ENCODE data around the gene PSMD13.

PSMD13 gene

GRCh38 chr11:280706-281485, 44.1 kb downstream of the PSMD13 start:
- Histone ChIP-seq H2AFZ (ENCODE audit: low read length) (no peak overlapping the region), H3K36me3 (ENCODE audit: insufficient read depth, low read length) (no peaks in the 10 kb centered on the region), H3K27me3 (ENCODE audit: insufficient read depth, low read length) (peaks cover 5% of the 10 kb centered on the region; the same call in 1 of the 2 replicates), H3K9me2 (ENCODE audit: low read depth, low read length) (no peaks in the 10 kb centered on the region), H3K9ac (ENCODE audit: low read length) (no peak overlapping the region), H3K79me2 (ENCODE audit: insufficient read depth, low read length) (no peaks in the 10 kb centered on the region), H3K27ac (ENCODE audit: low read depth, low read length, poor library complexity, severe bottlenecking) (no peak overlapping the region), H4K20me1 (ENCODE audit: insufficient read depth, low read length) (no peaks in the 10 kb centered on the region), H3K4me1 (ENCODE audit: insufficient read depth, low read length, severe bottlenecking) (peaks cover 4% of the 10 kb centered on the region), H3K4me2 (ENCODE audit: low read length) (no peak overlapping the region), H3K4me3 (ENCODE audit: low read depth, low read length, poor library complexity, severe bottlenecking) (no peak overlapping the region), H3F3A (ENCODE audit: insufficient read depth, low read length) (no peaks in the 10 kb centered on the region), H3K9me3 (ENCODE audit: low read length) (peaks cover 6% of the 10 kb centered on the region; the same call in 1 of the 2 replicates)
- TF ChIP-seq EZH2 (IDR thresholded peaks at IDR 0.05; ENCODE audit: borderline replicate concordance, low read length) = no peak
- TF ChIP-seq CTCF (IDR thresholded peaks at IDR 0.05; ENCODE audit: low read length) = no peak

GRCh38 chr11:281486-282161, 44.8 kb downstream of the PSMD13 start:
- Histone ChIP-seq H3K9ac (ENCODE audit: low read length) (no peak overlapping the region), H3K27ac (ENCODE audit: low read depth, low read length, poor library complexity, severe bottlenecking) (no peak overlapping the region), H3K27me3 (ENCODE audit: insufficient read depth, low read length) (peaks cover 7% of the 10 kb centered on the region; the same call in 1 of the 2 replicates), H3K4me2 (ENCODE audit: low read length) (no peak overlapping the region), H3K4me1 (ENCODE audit: insufficient read depth, low read length, severe bottlenecking) (peaks cover 4% of the 10 kb centered on the region), H3K79me2 (ENCODE audit: insufficient read depth, low read length) (no peaks in the 10 kb centered on the region), H3K9me3 (ENCODE audit: low read length) (peaks cover under 1% of the 10 kb centered on the region; the same call in 1 of the 2 replicates), H3K4me3 (ENCODE audit: low read depth, low read length, poor library complexity, severe bottlenecking) (no peak overlapping the region), H4K20me1 (ENCODE audit: insufficient read depth, low read length) (no peaks in the 10 kb centered on the region), H3F3A (ENCODE audit: insufficient read depth, low read length) (no peaks in the 10 kb centered on the region), H2AFZ (ENCODE audit: low read length) (no peak overlapping the region), H3K9me2 (ENCODE audit: low read depth, low read length) (no peaks in the 10 kb centered on the region), H3K36me3 (ENCODE audit: insufficient read depth, low read length) (no peaks in the 10 kb centered on the region)
- no peak for TF ChIP-seq CTCF (IDR thresholded peaks at IDR 0.05; ENCODE audit: low read length)
- TF ChIP-seq EZH2 (IDR thresholded peaks at IDR 0.05; ENCODE audit: borderline replicate concordance, low read length) = no peak

GRCh38 chr11:282171-282570, 45.4 kb downstream of the PSMD13 start:
- no peak overlapping the region for H2AFZ ChIP-seq (ENCODE audit: low read length)
- H3K27ac ChIP-seq (ENCODE audit: low read depth, low read length, poor library complexity, severe bottlenecking) = no peak overlapping the region
- peaks cover 7% of the 10 kb centered on the region; the same call in 1 of the 2 replicates for H3K27me3 ChIP-seq (ENCODE audit: insufficient read depth, low read length)
- no peaks in the 10 kb centered on the region for H3K9me3 ChIP-seq (ENCODE audit: low read length)
- H3K4me2 ChIP-seq (ENCODE audit: low read length) = no peak overlapping the region
- H3K9ac ChIP-seq (ENCODE audit: low read length) = no peak overlapping the region
- TF ChIP-seq CTCF (IDR thresholded peaks at IDR 0.05; ENCODE audit: low read length) (no peak), EZH2 (IDR thresholded peaks at IDR 0.05; ENCODE audit: borderline replicate concordance, low read length) (no peak)
- no peaks in the 10 kb centered on the region for H3K79me2 ChIP-seq (ENCODE audit: insufficient read depth, low read length)
- H3K4me3 ChIP-seq (ENCODE audit: low read depth, low read length, poor library complexity, severe bottlenecking) = no peak overlapping the region
- no peaks in the 10 kb centered on the region for H3F3A ChIP-seq (ENCODE audit: insufficient read depth, low read length)
- H3K4me1 ChIP-seq (ENCODE audit: insufficient read depth, low read length, severe bottlenecking) = peaks cover 8% of the 10 kb centered on the region
- H4K20me1 ChIP-seq (ENCODE audit: insufficient read depth, low read length) = no peaks in the 10 kb centered on the region
- no peaks in the 10 kb centered on the region for H3K9me2 ChIP-seq (ENCODE audit: low read depth, low read length)
- H3K36me3 ChIP-seq (ENCODE audit: insufficient read depth, low read length) = no peaks in the 10 kb centered on the region

Measured in OCI-LY1 (cell line).